ENCODE measurements around the gene MMRN2.
A peak's percentile ranks its signal among the peaks of the same experiment; 100 is the strongest.

The MMRN2 gene

DNA sequence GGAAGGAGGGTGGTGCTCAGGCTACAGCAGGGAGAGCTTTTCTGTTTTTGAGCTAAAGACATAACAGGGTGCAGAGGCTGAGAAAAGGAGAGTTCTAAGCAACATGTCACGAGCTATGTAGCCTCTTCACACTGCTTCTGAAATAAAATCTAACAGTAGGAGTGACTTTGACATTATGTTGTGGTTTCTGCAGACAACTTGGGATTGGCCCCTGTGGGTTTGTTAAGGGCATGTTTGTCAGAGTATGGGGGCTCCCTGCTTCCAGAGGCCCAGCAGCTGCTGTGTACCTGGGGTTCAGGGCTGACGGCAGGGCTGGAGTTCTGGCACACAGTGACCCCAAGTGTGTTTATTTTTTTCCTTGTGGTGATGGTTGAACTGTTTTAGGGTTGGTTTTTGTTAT lies 24.7 kb downstream of the MMRN2 start:
- H3K27ac ChIP-seq (ENCODE audit: low read depth, low read length), result no peak overlapping the region
- peaks cover 12% of the 10 kb centered on the region for H3K4me1 ChIP-seq (ENCODE audit: insufficient read depth, low read length)
- H3K27me3 ChIP-seq (ENCODE audit: control insufficient read depth in 1 of 2, insufficient read depth in 2 of 2, low read length in 2 of 2), result no peaks in the 10 kb centered on the region
- no peak overlapping the region for H3K4me3 ChIP-seq (ENCODE audit: low read depth in 1 of 2, low read length in 2 of 2)
- H3K36me3 ChIP-seq (ENCODE audit: insufficient read depth, low read length), result peaks cover 23% of the 10 kb centered on the region
- H3K9ac ChIP-seq (ENCODE audit: low read length), result no peak overlapping the region
- H3K9me3 ChIP-seq (ENCODE audit: low read length), result no peaks in the 10 kb centered on the region

DNA sequence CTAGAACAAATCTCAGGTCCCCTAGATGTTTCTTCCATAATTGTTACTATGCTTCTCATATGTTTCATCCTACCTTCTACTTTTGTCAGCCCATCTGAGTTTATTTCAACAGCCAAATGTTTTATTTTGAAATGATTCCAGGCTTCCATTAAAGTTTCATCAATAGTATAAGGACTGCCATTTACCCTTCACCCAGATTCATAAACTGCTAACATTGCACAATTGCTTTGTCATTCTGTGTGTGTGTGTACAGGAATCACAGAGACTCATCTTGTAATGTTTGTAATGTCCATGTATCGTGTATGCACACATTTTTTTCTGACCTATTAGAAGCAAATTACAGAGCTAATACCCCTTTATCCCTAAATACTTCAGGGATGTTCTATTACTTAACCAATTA lies 25.5 kb downstream of the MMRN2 start:
- Histone ChIP-seq H3K4me1 (ENCODE audit: insufficient read depth, low read length) (peaks cover 12% of the 10 kb centered on the region), H3K4me3 (ENCODE audit: low read depth in 1 of 2, low read length in 2 of 2) (no peak overlapping the region), H3K9ac (ENCODE audit: low read length) (no peak overlapping the region), H3K9me3 (ENCODE audit: low read length) (no peaks in the 10 kb centered on the region), H3K27me3 (ENCODE audit: control insufficient read depth in 1 of 2, insufficient read depth in 2 of 2, low read length in 2 of 2) (no peaks in the 10 kb centered on the region), H3K36me3 (ENCODE audit: insufficient read depth, low read length) (peaks cover 23% of the 10 kb centered on the region), H3K27ac (ENCODE audit: low read depth, low read length) (no peak overlapping the region)

DNA sequence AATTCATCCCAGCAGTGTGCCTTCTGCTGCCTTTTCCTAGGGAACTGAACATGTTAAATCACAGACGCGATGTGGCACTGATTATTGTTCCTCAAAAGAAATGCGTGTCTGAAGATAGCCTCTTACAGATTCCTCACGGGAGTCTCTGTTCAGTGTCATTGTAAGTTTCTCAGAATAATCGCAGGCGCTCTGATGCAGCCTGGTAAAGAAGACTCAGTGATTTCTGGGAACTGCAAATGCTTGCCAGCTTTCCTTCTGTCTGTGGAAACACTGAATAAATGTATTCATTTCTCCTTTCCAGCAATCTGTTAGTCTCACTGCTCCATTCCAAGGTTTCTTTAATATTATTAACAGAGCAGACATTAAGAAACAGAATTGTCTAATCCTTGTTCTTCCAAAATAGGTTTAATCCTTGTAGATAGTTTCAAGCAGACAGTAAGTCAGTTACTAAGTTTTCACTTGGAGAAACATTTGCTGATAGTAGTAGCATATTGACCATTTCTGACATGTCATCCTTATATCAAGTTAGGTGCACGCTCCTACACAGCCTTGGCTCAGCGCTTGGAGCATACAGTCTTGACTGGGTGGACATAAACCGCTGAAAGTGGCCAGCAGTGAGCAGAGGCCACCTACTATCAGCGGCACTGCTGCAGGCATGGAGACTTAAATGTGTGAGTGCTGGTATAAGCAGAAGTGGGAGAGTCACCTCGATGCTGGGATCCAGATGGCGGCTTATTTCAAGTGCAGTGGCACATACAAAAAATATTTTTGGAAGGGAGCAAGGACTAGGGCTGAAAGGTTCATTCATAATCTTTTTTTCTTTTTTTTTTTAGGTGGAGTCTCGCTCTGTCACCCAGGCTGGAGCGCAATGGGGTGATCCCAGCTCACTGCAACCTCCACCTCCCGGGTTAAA lies 27.7 kb downstream of the MMRN2 start:
- H3K27ac ChIP-seq (ENCODE audit: low read depth, low read length), result peak overlapping the region; percentile 67
- H3K9ac ChIP-seq (ENCODE audit: low read length), result no peak overlapping the region
- no peaks in the 10 kb centered on the region for H3K9me3 ChIP-seq (ENCODE audit: low read length)
- H3K36me3 ChIP-seq (ENCODE audit: insufficient read depth, low read length), result peaks cover 23% of the 10 kb centered on the region
- no peak overlapping the region for H3K4me3 ChIP-seq (ENCODE audit: low read depth in 1 of 2, low read length in 2 of 2)
- peaks cover 12% of the 10 kb centered on the region for H3K4me1 ChIP-seq (ENCODE audit: insufficient read depth, low read length)
- no peaks in the 10 kb centered on the region for H3K27me3 ChIP-seq (ENCODE audit: control insufficient read depth in 1 of 2, insufficient read depth in 2 of 2, low read length in 2 of 2)

DNA sequence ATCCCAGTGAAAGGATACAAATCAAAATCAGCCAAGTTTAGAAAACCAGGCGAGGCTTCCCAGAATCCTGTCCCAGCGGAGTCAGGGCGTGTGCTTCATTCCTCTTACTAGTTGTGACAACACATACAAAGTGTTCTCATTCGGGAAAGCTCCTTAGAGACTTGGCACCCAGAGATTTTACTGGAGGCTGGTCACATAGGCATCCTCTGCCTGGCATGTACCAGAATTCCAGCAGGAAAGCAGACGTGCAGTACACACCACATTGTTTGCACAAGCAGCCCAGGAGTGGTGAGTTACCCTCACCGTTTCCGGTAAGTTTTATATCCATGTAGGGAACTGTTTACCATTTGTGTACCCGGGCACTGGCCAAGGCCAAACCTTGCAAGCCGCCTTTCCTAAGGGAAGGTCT lies 34.9 kb downstream of the MMRN2 start:
- H3K4me1 ChIP-seq (ENCODE audit: insufficient read depth, low read length), result peaks cover 4% of the 10 kb centered on the region
- H3K9me3 ChIP-seq (ENCODE audit: low read length), result no peaks in the 10 kb centered on the region
- peak overlapping the region; percentile 12 for H3K27ac ChIP-seq (ENCODE audit: low read depth, low read length)
- no peak overlapping the region for H3K9ac ChIP-seq (ENCODE audit: low read length)
- no peak overlapping the region for H3K4me3 ChIP-seq (ENCODE audit: low read depth in 1 of 2, low read length in 2 of 2)
- no peaks in the 10 kb centered on the region for H3K27me3 ChIP-seq (ENCODE audit: control insufficient read depth in 1 of 2, insufficient read depth in 2 of 2, low read length in 2 of 2)
- H3K36me3 ChIP-seq (ENCODE audit: insufficient read depth, low read length), result peaks cover 34% of the 10 kb centered on the region

DNA sequence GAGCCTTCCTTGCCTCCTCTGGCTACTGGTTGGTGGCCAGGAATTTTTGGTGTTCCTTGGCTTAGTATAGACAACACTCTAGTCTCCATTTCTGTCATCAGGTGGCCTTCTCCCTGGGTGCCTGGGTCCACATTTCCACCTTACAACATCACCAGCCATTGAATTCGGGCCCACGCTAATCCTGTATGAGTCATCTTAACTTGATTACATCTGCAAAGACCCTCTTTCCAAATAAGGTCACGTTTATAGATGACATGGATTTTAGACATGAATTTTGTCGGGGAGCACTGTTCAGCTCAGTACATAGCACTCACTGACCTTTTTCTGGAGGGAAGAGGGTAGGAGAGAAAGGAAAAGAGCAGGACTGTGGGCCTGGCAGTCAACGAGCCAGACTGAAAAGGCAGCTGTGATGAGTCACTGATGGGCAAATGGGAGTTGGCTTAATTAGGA lies 39.4 kb downstream of the MMRN2 start:
- Histone ChIP-seq H3K27me3 (ENCODE audit: control insufficient read depth in 1 of 2, insufficient read depth in 2 of 2, low read length in 2 of 2) (no peaks in the 10 kb centered on the region), H3K9ac (ENCODE audit: low read length) (no peak overlapping the region), H3K27ac (ENCODE audit: low read depth, low read length) (no peak overlapping the region), H3K4me3 (ENCODE audit: low read depth in 1 of 2, low read length in 2 of 2) (no peak overlapping the region), H3K4me1 (ENCODE audit: insufficient read depth, low read length) (peaks cover 4% of the 10 kb centered on the region), H3K9me3 (ENCODE audit: low read length) (no peaks in the 10 kb centered on the region), H3K36me3 (ENCODE audit: insufficient read depth, low read length) (peaks cover 60% of the 10 kb centered on the region)

DNA sequence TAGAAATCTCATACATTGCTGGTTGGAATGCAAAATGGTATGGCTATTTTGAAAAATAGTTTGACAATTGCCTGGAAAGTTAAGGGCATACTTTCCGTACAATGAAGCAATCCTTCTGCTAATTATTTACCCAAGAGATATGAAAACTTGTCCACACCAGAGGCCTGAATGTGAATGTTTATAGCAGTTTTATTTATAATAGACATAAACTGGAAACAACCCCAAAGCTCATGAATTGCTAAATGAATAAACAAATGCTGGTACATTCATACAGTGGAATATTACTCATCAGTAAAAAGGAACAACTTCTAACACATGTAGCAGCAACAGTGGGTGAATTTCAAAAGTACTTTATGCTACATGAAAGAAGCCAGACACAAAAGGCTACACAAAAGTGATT lies 42.7 kb downstream of the MMRN2 start:
- Histone ChIP-seq H3K9ac (ENCODE audit: low read length) (no peak overlapping the region), H3K27me3 (ENCODE audit: control insufficient read depth in 1 of 2, insufficient read depth in 2 of 2, low read length in 2 of 2) (no peaks in the 10 kb centered on the region), H3K4me1 (ENCODE audit: insufficient read depth, low read length) (no peaks in the 10 kb centered on the region), H3K4me3 (ENCODE audit: low read depth in 1 of 2, low read length in 2 of 2) (no peak overlapping the region), H3K36me3 (ENCODE audit: insufficient read depth, low read length) (peaks cover 44% of the 10 kb centered on the region), H3K27ac (ENCODE audit: low read depth, low read length) (no peak overlapping the region), H3K9me3 (ENCODE audit: low read length) (no peaks in the 10 kb centered on the region)

DNA sequence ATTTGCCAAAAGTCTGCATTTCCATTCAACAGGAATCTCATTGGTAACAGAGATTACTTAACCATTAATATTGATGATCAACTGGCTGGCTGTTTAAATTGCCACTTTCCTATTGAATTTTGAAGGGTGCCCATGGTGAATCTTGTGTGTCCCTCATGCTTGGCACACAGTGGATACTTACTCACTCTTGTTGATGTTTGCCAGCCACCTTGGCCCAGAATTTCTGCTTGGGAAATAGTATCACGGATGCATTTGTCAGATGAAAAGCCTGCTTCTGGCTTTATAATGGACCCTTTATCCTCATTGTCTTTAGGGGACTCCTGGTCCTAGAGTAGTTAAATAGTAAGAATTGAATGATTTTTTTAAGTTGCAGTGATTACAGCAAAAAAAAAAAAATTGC lies 52.0 kb downstream of the MMRN2 start:
- Histone ChIP-seq H3K36me3 (ENCODE audit: insufficient read depth, low read length) (peaks cover 42% of the 10 kb centered on the region), H3K27me3 (ENCODE audit: control insufficient read depth in 1 of 2, insufficient read depth in 2 of 2, low read length in 2 of 2) (no peaks in the 10 kb centered on the region), H3K4me3 (ENCODE audit: low read depth in 1 of 2, low read length in 2 of 2) (no peak overlapping the region), H3K27ac (ENCODE audit: low read depth, low read length) (no peak overlapping the region), H3K9ac (ENCODE audit: low read length) (no peak overlapping the region), H3K9me3 (ENCODE audit: low read length) (no peaks in the 10 kb centered on the region), H3K4me1 (ENCODE audit: insufficient read depth, low read length) (peaks cover 11% of the 10 kb centered on the region)

DNA sequence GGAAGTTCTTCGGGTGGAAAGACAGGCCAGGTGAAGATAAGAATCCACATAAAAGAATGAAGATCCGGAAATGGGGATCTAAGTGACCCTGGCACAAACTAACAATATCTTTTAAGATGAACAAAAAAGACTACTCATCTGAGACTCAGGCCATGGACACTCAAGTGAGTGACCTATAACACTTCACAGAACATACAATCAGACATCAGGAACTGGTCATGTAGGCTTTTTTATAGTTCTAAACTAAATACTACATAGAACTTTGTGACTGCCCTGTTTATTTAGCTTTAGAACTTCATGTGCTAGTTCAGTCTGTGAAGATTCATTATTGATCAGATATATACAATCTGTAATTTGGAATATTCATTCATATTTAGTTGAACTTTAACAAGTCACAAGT lies 52.8 kb downstream of the MMRN2 start:
- Histone ChIP-seq H3K4me1 (ENCODE audit: insufficient read depth, low read length) (peaks cover 17% of the 10 kb centered on the region), H3K36me3 (ENCODE audit: insufficient read depth, low read length) (peaks cover 42% of the 10 kb centered on the region), H3K9me3 (ENCODE audit: low read length) (no peaks in the 10 kb centered on the region), H3K9ac (ENCODE audit: low read length) (no peak overlapping the region), H3K27me3 (ENCODE audit: control insufficient read depth in 1 of 2, insufficient read depth in 2 of 2, low read length in 2 of 2) (no peaks in the 10 kb centered on the region), H3K27ac (ENCODE audit: low read depth, low read length) (no peak overlapping the region), H3K4me3 (ENCODE audit: low read depth in 1 of 2, low read length in 2 of 2) (no peak overlapping the region)

DNA sequence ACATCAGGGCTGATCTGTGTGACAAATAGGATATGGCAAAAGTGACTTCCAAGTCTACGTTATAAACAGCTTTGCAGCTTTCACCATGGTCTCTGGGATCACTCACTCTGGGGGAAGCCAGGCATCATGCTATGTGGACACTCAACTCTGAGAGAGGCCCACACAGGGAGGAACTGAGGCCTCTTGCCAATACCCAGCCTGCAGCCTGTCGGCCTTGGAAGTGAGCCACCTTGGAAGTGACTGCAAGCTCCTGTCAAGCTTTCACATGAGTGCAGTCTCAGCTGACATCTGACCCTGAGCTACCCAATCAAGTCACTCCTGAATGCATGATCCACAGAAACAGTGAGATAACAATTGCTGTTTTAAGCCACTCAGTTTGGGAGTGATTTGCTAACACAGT lies 56.5 kb downstream of the MMRN2 start:
- no peaks in the 10 kb centered on the region for H3K9me3 ChIP-seq (ENCODE audit: low read length)
- H3K4me1 ChIP-seq (ENCODE audit: insufficient read depth, low read length), result peaks cover 25% of the 10 kb centered on the region
- H3K9ac ChIP-seq (ENCODE audit: low read length), result peak overlapping the region; percentile 13
- H3K36me3 ChIP-seq (ENCODE audit: insufficient read depth, low read length), result peaks cover 24% of the 10 kb centered on the region
- H3K4me3 ChIP-seq (ENCODE audit: low read depth in 1 of 2, low read length in 2 of 2), result no peak overlapping the region
- peak overlapping the region; percentile 56 for H3K27ac ChIP-seq (ENCODE audit: low read depth, low read length)
- H3K27me3 ChIP-seq (ENCODE audit: control insufficient read depth in 1 of 2, insufficient read depth in 2 of 2, low read length in 2 of 2), result no peaks in the 10 kb centered on the region

DNA sequence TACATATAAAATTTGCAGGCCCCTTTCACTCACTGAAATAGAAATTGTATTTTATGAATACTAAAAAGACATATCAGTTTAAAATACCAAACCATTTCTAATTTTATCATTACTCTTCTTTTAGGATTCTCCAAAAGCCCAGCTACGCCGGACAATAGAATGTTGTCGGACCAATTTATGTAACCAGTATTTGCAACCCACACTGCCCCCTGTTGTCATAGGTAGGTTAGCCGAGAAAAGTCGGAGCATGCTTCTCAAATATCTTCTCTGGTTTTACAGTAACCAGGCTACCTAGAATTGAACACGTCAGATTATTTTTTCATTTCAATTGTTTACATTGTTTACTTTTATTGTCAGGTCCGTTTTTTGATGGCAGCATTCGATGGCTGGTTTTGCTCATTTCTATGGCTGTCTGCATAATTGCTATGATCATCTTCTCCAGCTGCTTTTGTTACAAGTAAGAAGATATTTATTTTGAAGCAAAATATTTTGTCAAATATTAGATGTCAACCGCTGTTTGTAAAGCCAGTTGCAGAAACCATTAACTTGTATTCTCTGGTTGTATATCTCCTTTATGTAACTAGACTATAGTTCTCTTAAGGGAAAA lies 57.6 kb downstream of the MMRN2 start:
- Histone ChIP-seq H3K27me3 (ENCODE audit: control insufficient read depth in 1 of 2, insufficient read depth in 2 of 2, low read length in 2 of 2) (no peaks in the 10 kb centered on the region), H3K27ac (ENCODE audit: low read depth, low read length) (peak overlapping the region; percentile 4), H3K9ac (ENCODE audit: low read length) (peak overlapping the region; percentile 19), H3K36me3 (ENCODE audit: insufficient read depth, low read length) (peaks cover 21% of the 10 kb centered on the region), H3K4me3 (ENCODE audit: low read depth in 1 of 2, low read length in 2 of 2) (no peak overlapping the region), H3K4me1 (ENCODE audit: insufficient read depth, low read length) (peaks cover 25% of the 10 kb centered on the region), H3K9me3 (ENCODE audit: low read length) (no peaks in the 10 kb centered on the region)

DNA sequence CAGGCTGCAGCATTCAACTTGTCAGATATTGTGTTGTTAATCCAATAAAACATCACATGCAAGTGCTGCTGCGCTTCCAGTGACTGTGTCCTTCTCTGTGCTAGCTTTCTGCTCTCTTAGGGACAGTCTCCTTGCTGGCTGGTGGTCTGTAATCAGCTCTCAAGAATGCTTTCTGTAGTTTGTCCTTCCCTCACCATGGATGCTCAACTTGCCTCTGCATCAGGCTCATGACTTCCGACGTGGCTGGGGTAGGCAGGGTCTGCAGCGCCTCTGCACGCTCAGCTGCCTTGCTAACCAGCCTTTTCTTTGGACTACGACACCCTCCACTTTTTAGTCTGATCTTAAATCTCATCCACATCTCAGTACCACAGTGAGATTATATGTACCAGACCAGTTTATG lies 58.3 kb downstream of the MMRN2 start:
- peak overlapping the region; percentile 19 for H3K9ac ChIP-seq (ENCODE audit: low read length)
- H3K27ac ChIP-seq (ENCODE audit: low read depth, low read length), result peak overlapping the region; percentile 4

More for the DNA sequence above, 58.3 kb downstream of the MMRN2 start:
- Histone ChIP-seq H3K4me1 (ENCODE audit: insufficient read depth, low read length) (peaks cover 25% of the 10 kb centered on the region), H3K9me3 (ENCODE audit: low read length) (no peaks in the 10 kb centered on the region), H3K36me3 (ENCODE audit: insufficient read depth, low read length) (peaks cover 15% of the 10 kb centered on the region), H3K27me3 (ENCODE audit: control insufficient read depth in 1 of 2, insufficient read depth in 2 of 2, low read length in 2 of 2) (no peaks in the 10 kb centered on the region), H3K4me3 (ENCODE audit: low read depth in 1 of 2, low read length in 2 of 2) (no peak overlapping the region)
